Muscle of back (tissue), 11 donors: ENCODE measurements around the gene CAST. TPM values are rescaled to one million over a fixed set of nuclear protein-coding genes. Genes with fewer than 3 reads are reported as not detected.
A peak's percentile ranks its signal among the peaks of the same experiment; 100 is the strongest.
"Not testable (repeated sequence)": the region's sequence is repeated elsewhere in the genome, so short reads cannot be mapped to it uniquely, and the experiment has no call there.

ENCODE experiments used
- DNase-seq, 3 donors: peaks; one replicate each; pipeline versions ENCODE4 v3.0.0 to v3.0.0-alpha.2; 2013
- polyA plus RNA-seq, 10 donors: library from polyadenylated mRNA; unstranded; fragments of 120-200 nt; gene quantifications; one replicate each; pipeline ENCODE4 v1.2.1, GENCODE V29; 2013; ENCODE audit not compliant: insufficient read length in 10 of 10

Gene CAST
- polyA plus RNA-seq, 10 donors = 106 to 164 (median 118) TPM

DNA sequence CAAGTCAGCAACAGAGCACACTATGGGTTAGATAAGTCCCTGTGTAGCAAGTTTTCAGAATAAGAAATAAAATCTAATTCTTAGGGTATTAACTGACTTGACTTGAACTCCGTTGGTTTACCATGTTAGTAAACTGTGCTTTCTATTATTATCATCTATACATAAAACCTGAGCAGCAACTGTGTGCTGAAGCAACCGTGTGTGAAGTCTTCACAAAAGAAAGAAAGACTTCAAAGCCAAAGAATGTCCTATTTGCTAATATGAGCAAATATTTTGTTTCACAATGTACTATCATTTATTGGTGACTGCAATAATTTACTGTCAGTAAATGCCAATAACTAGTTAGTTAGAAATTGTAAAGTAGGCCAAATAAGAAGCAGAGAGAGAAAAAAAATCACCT is 112.9 kb downstream of the CAST start:
- DNase-seq = no peak

GRCh38 chr5:96775689-96776088 is 113.5 kb downstream of the CAST start:
- DNase-seq = no peak

- peak in 1 of 3 donors; percentile 17 for DNase-seq
These were observed 114.4 kb downstream of the CAST start for GRCh38 chr5:96776621-96777020.

- no peak for DNase-seq
These were observed 116.2 kb downstream of the CAST start for GRCh38 chr5:96778409-96778808.

GRCh38 chr5:96780626-96781025 is 118.5 kb downstream of the CAST start:
- DNase-seq = no peak

DNA sequence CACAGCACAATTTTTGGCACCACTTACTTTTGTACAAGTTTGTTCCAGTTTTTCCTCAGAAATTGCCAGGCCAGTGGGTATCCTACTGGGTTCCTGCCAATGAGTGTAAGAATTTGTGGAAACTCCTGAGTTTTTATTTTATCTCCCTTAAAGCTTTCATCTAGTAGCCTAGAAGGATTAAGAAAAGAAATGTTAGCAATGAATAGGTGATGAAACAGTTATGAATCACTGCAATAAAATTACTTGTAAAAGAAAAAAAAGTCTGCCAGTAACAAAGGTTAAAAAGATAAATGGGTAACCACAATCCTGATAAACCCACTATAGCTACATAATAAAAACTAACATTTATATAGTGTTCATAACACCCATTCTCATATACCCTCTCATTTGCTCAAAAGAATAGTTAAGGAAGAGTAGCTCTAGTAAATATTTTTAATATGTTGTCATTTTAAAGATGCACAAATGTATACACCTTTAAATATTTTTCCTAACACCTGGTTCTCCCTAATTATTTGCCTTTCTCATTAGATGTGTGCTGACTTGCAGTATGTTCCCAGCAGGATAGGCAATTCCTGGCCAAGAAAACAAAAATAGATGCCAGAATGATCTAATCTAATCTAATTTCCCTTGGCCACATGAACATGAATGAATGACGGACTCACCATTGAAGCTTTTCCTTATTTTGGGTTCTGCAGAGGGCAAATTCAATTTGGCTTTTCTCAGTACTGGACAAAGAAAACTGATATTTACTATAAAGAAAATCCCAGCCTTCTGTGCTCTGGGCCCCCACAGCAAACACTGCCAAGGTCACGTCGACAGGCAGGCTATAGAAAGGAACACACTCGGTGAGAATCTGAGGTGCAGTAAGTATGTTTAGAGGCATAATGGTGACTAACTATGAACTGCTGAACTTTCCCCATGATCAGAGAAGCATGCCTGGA is 119.1 kb downstream of the CAST start:
- no peak for DNase-seq

DNA sequence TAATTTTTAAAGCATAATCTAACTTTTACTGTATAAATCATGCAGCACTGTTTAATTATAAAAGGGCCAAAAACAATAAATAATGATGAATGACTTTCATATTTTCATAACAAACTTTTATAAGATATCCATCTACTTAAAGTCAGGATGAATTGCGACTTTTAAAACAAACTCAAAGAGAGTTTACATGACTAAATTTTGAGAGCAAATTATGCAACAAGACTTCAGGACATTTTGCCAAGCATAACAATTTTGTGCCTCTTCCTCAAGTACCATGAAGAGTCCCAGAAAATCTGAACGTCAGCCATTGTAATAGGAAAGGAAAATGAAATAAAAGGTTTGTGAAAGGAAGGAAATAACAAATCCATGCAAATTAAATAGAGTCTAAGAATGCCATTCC is 121.2 kb downstream of the CAST start:
- no peak for DNase-seq

GRCh38 chr5:96785326-96786109 is 123.3 kb downstream of the CAST start:
- no peak for DNase-seq

- no peak for DNase-seq
These were observed 126.1 kb downstream of the CAST start for GRCh38 chr5:96788112-96788749.

DNA sequence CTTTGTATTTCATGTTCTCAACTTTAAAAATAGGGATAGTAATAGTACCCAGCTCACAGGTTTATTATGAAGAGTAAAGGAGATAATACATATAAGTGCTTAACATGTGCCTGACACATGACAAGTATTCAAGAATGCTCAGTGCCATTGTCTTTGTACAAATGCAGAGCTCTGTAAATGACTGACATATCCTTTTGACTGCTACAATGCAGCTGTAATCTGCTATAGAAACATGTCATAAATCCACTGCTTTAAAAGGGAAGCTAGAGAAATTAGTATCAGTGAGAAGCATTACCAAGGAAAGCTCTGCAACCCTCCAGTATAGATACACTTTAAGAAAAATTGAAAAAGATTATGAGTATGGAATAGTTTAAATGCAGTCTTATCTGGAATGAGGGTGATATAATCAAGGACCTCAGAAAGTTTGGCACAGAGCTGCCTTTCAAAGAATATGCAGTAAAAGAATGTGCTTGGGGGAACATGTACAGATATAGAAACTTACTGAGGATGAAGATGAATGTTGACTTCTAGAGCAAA is 127.7 kb downstream of the CAST start:
- DNase-seq = no peak

DNA sequence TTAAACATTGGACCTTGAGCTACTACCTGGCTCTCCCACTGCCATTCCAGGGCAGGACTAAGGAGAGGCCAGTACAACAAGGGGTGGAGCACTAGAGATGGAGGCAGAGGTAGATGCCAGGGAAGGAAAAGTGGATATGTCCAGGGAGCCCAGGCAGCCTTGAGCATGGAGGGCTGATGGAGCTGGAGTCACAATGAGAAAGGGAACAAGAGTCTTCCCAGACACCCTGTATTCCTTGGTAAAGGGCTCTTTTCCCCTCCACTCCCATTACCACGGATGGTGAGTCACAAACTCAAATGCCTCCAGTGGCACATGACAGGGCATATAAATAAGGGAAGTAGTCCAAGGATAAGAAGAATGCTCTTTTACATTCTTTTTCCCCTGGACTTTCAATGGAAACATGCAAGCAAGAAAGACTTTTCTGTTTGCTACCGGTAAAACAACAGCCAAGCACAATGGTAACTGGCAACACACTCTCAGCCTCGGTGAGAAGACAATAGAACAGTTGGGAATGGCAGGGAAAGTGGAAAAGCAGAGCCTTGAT is 128.9 kb downstream of the CAST start:
- no peak for DNase-seq

DNA sequence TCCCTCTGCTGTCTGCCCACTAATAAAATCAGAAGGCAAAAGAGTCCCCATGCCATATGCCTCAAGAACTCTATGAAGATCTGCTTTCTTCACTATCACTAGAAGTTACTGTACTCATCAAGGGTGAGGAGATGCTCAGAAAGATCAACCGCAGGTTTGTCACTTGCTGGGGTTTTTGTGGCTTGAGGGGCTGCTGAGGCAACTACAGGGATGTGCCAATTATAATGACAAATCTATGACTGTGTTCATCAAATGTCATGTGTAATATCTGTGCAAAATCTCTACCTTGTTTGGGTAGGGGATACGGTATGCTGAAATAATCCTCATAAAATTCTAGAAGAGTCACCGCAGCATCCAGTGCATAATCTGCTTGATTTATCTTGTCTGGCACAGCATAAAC is 132.6 kb downstream of the CAST start:
- DNase-seq = no peak

DNA sequence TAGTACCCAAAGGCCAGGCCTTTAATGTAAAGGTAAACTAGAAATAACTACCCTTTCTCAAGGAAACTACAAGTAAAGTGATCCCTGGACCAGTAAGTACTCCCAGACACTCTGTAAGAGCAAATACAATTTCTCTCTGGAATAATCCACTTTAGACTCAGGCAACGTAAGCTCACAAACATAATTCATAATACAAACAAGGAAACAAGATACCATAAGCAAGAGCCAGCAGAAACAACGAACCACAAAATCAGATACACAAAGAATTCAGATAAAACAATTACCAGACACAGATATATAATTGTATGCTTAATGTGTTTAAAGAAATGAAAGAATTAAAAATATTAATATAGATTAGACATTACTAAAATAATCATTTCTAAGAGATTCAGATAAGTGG is 133.4 kb downstream of the CAST start:
- no peak for DNase-seq

GRCh38 chr5:96796434-96796833 is 134.3 kb downstream of the CAST start:
- DNase-seq = no peak

- DNase-seq = not testable (repeated sequence)
These were observed 139.5 kb downstream of the CAST start for GRCh38 chr5:96801718-96802117.

DNA sequence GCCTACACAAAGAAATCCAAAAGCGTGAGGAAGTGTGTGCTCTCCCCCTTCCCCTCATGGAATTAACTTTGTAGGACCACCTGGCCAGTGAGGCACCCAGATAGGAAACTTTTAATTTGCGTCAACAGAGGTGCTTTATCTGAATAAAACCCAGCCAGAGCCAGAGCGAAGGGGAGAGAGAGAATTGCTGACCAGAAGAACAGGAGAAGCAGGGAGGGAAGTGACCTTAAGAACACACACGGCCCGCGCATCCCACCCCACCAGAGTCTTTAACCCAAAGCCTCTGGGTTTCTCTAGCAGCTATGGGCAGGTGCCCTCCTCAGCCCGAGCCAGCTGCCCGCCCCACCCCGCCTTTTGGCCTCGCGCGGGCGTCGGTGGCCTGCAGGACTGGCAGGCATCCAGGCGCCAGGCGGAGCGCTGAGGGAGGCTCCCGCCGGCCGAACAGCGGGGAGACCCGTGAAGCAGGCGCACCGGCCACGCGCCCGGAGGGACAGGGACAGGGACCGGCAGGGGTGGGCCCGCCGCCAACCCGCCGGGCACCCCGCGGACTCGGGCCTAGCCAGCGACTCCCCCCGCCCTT is 145.0 kb downstream of the CAST start:
- DNase-seq = peak; percentile 70 to 93 (median 80)

- DNase-seq = no peak
These were observed 146.3 kb downstream of the CAST start for GRCh38 chr5:96808541-96808828.

GRCh38 chr5:96808868-96809558 is 146.8 kb downstream of the CAST start:
- DNase-seq = no peak

- DNase-seq = no peak
These were observed 147.7 kb downstream of the CAST start for GRCh38 chr5:96809921-96810320.

- no peak for DNase-seq
These were observed 150.7 kb downstream of the CAST start for GRCh38 chr5:96812851-96813250.

DNA sequence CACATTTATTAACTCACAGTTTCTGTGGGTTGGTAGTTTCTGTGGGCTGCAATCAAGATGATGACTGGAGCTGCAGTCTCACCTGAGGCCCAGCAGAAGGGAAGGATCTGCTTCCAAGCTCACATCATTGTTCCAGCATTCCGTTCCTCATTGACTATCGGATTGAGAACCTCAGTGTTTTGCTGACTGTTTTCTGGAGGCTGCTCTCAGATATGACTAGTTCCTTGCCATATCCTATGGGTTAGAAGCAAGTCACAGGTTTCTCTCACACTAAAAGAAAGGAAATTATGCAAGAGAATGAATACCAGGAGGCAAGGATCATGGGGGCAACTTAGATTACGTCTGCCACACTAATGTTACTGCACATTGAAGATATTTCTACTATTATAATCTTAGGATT is 151.9 kb downstream of the CAST start:
- no peak for DNase-seq
